Breast epithelium (tissue), 3 donors: ENCODE results near the gene SLC22A15.

Experiments
- POLR2A ChIP-seq: fragments of 450-650 bp; IDR thresholded peaks from one replicate; pipeline ENCODE4 v1.6.1; 2016; ENCODE audit warnings: antibody characterized with exemption, mild to moderate bottlenecking, moderate library complexity
- POLR2AphosphoS5 ChIP-seq, 3 donors: sonication (generic); formaldehyde crosslinking; IDR thresholded peaks; one replicate each; pipeline ENCODE4 v1.6.1; 2017; ENCODE audit warnings: antibody characterized with exemption in 3 of 3
- TF ChIP-seq, protein P1 (sequence below), 3 donors: fragments of 450-650 bp; IDR thresholded peaks; one replicate each; pipeline ENCODE4 v1.5.1; 2016 to 2017; ENCODE audit warnings: antibody characterized with exemption in 3 of 3, mild to moderate bottlenecking in 3 of 3, moderate library complexity in 3 of 3

DNA sequence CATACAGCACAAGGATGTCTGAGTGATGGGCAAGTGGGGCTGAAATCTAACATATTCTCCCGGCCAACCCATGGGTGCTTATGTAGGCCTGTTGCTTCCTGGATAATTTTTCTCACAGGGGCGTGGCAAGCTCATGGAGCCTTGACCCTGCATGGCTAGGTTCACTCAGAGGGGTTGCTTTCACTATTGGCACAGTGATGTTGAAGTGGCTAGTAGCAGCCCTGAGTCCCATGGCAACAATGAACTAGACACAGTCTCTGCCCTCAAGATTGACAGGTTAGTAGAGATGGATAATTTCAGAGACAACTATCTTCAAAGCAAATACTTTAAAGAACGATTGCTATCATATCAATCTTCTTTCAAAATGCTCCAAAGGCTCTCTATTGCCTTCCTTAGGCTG, 128.4 kb downstream of the SLC22A15 start:
- TF ChIP-seq, protein P1, sequence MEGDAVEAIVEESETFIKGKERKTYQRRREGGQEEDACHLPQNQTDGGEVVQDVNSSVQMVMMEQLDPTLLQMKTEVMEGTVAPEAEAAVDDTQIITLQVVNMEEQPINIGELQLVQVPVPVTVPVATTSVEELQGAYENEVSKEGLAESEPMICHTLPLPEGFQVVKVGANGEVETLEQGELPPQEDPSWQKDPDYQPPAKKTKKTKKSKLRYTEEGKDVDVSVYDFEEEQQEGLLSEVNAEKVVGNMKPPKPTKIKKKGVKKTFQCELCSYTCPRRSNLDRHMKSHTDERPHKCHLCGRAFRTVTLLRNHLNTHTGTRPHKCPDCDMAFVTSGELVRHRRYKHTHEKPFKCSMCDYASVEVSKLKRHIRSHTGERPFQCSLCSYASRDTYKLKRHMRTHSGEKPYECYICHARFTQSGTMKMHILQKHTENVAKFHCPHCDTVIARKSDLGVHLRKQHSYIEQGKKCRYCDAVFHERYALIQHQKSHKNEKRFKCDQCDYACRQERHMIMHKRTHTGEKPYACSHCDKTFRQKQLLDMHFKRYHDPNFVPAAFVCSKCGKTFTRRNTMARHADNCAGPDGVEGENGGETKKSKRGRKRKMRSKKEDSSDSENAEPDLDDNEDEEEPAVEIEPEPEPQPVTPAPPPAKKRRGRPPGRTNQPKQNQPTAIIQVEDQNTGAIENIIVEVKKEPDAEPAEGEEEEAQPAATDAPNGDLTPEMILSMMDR (IDR thresholded peaks at IDR 0.05): no peak
- TF ChIP-seq POLR2A: no peak
- no peak for TF ChIP-seq POLR2AphosphoS5 (IDR thresholded peaks at IDR 0.05)
